Glomerular visceral epithelial cell (primary cell): ENCODE results near the gene DYTN.
A peak's percentile ranks its signal among the peaks of the same experiment; 100 is the strongest.

Source experiments
- DNase-seq: peaks from one replicate; pipeline ENCODE4 v3.0.0-alpha.2; 2016; ENCODE audit errors: extremely low spot score

Gene DYTN

DNA sequence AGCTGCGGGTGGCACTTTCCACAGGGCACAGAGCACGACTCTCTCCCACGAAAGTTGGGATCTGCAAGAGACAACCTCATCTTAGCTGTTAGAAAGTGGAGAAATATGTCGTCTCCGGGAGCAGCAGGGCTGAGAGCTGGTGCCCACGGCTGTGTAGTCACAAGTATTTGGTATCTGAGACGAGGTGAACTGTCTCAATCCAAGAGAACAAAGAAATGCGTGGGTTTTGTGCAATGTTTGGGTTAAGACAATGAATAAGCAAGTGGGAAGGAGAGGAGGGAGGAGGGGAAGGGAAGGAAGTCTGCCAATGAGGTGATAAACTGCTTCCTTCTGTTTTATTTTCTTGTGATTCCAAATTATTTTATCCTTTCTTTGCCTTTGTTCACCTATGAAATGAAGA, 18.0 kb downstream of the DYTN start:
- DNase-seq, result no peak

DNA sequence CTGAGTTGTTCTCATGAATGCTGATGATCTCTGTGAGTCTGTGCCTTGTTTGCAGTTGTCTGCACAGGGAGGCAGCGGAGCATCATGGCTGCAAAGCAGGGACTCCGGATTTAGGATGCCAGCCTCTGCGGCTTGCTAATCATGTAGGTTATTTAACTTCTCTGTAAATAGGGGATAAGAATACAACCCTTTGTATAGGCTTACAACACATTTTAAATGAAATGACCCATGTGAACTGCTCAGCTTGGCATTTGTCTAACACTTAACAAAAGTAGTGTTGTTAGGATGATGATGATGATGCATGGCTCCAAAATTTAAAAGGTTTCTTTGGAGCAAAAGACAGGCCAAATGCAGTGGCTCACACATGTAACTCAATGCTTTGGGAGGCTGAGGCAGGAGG, 19.4 kb downstream of the DYTN start:
- no peak for DNase-seq

DNA sequence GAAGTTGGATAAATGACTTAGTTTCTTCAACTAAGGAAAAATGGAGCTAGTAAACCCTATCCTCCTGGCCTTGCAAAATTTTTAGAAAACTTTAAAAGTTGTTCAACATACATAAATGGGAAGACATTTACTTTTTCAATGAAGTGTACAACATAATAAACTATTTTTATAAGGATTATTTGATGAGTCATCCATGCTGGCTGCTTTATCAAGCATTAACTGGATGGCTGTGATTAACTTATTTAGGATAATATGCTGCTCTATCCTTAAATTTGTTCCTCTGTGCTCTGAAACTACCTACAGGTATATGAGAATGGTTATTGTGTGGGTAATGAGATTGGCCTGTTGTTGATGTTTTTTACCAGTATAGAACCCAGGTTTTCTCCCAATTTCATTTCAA, 21.3 kb downstream of the DYTN start:
- DNase-seq, result no peak

DNA sequence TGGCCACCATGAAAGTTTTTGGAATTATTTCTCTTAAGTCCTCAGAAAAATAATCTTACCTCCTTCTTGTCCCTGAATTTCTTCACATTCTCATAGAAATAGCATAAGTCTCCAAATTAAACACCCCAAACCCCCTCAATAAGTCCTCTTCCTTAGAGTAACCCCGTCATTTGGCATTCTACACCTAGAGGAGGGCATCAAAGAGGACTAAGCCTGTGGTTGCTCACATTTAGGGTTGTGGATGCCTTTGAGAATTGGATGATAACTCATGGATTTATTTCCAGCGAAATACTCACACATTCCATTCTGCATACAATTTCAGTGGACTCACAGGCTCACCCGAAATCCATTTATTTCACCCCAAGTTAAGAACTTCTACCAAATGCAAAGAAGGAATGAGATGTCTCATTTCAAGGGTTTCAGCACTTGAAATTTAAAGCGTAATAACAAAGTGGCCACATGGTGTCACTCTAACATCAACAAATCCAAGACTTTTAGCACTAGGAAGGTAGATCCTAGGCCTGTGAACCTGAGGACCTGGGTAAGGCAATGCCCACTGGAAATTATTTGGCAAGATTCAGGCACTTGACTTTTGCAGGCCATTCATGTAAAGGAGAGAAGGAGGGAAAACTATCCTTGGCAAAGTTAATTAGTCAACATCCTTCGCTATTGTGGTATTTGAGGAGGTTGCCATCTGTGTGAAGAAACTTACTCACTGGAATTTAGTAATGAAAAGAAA, 24.6 kb downstream of the DYTN start:
- DNase-seq, result peak; percentile 64

DNA sequence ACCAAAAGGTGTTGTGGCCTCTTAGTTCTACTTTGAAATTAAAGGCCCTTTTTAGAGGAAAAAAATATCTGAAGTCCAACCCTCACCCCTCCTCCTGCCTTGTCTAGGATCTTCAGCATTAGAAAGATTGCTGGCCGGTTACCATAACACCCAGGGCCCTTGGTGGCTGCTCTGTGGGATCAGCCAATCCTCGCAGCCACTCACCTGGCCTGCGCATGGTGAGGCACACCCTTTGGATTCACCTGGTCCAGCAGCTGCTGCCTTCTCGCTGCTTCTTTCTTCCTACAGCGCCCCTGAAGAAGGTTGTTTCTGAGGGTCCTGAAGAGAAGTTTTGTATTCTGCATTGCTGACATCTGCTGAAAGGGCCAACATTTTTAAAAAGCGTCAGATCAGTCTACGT, 25.2 kb downstream of the DYTN start:
- no peak for DNase-seq

DNA sequence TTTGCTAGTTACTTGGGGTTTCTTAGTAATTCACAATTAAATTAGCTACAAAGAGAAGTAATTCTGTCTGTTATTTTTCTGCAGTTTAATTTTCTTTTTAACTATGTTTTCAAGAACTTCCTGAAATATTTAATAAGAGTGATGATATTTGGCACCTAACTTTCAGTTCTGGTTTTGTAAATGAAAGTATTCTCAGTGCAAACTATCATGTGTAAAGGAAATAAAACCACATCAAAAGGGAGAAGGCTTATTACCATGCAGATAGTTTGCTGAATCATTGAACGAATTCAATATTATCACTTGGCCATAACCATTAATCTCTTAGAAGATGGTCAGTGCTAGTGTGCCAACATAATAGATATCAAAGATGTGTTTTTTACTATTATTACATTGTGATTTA, 29.2 kb downstream of the DYTN start:
- no peak for DNase-seq

DNA sequence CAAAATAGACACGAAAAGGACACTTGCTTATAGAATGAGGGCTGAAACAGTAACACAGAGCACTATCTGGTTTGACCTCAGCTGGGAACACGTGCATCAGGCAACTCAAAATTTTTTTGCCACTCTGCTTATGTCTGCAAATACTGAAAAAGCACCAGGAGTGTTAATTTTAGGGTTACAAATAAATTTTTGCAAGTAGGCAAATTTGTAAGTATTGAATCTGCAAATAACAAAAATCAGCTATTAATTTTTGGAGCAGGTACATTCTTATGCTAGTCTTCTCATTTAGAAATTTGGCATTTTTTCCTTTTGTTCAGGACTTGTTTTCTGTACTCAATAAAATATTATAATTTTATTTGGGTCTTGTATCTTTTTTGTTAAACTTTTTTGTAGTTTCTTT, 29.7 kb downstream of the DYTN start:
- no peak for DNase-seq

DNA sequence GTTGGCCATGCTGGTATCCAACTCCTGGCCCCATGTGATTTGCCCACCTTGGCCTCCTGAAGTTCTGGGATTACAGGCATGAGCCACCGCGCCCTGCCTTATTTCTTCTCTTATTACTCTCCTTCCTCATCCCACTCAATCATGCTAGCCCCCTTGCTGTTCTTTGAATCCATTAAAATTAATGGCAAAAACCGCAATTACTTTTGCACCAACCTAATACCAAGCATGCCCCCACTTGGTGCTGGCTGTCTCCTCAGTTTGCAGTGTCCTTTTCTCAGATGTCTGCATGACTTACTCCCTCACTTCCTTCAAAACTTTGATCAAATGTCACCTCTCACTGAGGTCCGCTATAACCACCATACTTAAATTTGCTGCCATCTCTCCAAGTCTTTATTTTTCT, 34.6 kb downstream of the DYTN start:
- no peak for DNase-seq

DNA sequence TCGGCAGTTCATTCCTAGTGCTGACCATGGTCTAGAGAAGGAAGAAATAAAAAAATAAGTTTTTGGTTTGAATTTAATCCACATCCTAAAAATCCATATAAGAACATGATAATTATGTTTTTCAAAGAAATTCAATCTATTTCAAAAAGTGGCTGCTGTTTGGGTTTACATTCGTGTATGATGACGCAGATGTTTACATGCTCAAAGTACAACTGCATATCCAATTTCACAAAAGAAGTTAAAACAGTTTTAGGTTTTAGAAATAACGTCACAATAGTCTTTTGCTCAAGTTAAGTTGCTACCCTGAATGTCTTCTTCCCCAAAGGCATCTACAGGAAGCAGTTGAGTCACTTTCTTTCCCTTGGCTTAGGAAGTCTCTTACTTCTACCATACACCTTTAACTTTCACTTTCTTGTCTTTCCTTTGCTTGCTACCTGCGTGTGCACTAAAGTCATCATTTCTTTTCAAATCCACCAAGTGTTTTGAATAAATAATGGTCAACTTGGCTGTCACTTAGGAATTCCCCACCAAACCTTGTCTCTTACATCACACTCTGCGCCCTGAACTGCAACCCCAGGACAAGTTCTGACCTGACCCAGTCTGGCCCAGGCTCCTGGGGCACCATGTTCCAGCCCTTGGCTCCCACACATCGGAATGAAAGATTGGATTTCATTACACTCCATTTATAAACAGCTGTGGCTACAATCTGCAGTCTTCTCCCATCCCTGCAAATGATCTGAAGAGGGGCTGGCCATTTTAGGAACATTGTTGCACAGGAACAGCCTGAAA, 47.5 kb downstream of the DYTN start:
- DNase-seq, result no peak

DNA sequence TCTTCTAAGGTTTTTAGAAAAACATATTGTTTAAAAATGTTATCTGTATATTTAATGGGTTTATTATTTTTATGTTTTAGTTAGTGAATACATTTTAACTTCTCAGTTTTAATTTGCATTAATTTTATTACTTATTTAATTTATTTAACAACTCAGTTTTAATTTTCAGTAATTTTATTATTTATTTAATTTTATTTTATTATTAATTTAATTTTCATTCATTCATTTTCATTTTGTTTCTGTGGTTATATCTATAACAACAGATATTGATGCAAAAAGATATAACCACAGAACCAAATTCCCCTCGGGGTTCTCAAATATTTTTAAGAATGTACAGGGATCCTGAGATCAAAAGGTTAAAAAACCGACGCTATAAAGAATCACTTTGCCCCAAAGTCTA, 52.9 kb downstream of the DYTN start:
- DNase-seq, result no peak

DNA sequence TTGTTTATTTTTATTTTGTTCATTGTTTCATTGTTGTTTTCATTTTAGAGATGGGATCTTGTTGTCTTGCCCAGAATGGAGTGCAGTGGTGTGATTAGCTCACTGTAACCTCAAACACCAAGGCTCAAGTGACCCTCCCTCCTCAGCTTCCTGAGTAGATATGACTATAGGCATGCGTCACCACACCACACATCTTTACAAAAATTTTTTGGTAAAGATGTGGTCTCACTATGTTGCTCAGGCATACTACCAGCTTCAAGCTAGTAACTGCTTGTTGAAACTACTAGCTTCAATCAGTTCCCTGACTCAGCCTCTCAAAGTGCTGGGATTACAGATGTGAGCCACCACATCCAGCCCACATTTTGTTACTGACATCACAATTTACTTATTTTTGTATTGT, 61.1 kb downstream of the DYTN start:
- DNase-seq, result no peak

DNA sequence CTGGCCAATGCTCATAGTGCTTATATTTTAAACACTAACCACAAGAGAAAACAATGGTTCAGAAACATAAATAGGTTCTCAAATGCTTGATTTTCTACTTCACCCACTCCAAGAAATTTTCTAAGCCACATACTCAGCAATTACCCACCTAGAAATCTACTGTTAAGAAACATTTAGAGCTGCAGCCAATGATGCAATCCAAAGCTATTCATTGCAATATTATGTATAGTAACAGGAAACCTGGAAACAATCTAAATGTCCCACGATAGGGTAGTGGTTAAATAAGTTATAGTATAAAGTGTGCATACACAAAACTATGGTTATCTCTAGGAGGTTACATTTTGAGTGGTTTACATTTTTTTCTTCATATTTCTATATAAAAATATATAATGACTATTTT, 70.2 kb downstream of the DYTN start:
- no peak for DNase-seq

DNA sequence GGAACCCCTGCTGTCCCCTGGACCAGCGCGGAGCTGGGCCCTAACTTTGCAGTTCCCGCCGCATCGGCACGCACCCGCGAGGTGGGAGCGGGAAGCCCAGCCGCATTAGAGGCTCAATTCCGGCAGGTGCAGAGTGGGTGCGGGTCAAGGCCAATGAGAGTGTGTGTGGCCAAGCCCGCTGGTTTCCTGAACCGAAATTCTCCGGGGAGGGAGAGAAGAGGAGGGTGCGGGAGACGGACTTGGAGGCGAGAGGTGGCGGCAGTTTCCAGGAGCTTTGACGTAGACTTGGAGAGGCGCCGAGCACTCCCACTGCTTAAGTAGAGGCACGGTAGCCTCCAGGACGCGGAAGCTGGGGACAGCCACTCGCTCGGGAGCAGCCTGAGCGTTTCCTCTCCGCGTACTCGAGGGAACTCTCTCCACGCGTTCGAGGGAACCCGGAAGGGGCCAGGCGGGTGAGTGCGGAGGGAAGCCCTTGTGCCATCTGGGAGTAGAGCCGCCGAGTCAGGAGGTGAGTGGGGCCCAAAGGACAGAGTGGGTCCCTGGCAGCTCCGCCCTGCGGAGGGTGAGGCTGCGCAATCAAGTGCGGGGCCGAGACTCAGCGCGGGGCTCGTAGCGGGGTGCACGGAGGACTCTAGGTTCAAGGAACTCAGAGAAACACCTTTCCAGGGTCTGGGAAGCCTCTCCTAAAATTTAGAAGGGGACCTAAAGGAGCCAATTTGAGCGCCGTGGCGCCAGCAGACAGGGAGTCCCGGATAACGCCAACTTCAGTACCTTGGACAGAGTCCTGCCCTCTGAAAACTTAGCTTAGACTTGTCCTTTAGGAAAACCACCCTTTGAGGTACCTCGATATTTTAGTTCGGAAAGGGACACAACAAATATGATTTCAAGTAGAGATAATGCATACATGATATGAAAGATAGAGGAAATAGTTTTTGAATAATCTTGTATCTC, 75.8 kb downstream of the DYTN start, which contains the start of gene FAM237A:
TSS of gene FAM237A (plus strand) at position 413 of the 951 bp plus-strand sequence. CDS start 1,750 bp downstream, outside the sequence.
- DNase-seq, result peak; percentile 57

DNA sequence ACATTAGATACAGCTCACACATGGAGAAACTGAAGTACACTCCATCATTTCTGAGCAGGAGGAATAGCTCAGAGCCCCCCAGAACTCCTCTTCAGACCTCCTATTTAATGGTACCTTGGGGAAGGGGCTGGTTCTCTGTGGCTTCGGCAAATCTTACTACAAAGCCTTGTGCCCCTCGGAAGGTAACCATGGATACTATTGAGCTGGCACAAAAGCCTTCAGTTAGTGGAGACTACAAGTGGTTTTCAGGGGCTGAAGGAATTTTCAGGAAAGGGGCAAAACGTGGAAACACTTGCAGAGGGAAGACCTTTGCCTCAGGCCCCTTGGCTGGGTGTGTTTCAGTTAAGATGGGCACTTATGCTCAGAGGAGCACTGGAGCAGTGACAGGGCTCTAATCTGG, 77.0 kb downstream of the DYTN start:
- no peak for DNase-seq

DNA sequence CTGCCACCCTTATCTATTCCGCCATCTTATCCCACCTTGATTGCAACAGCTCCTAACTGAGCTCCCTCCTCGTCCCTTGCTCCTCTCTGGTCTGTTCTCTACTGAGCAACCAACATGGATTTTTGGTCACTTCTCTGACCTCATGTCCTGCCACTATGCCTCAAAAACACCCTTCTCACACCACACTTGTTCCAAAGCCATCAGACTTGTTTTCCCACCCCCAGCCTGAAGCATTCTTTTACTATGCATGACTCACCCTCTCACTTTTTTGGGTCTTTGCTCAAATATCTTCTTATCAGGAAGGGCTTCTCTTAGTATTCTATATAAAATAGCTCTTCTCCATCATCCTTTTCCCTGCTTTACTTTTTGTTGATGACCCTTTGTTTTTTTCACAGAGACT, 78.6 kb downstream of the DYTN start:
- no peak for DNase-seq

DNA sequence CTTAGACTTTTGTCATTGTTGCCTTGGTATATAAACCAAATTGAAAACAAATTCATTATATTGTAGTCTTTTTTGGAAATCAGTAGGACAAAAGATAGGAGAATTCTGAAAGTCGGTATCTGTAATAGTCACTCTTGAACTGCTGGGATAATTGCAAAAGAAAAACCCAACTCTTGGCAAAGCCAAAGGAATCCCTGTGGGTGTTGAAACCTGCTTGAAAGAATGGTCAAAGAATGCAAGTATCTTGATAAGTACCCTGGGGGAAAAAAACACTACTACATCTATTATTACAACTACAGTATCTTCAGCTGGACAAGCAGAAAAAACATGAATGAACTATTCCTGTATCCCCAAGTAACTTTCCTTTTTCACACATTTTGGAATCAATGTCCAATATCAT, 83.2 kb downstream of the DYTN start:
- DNase-seq, result no peak

DNA sequence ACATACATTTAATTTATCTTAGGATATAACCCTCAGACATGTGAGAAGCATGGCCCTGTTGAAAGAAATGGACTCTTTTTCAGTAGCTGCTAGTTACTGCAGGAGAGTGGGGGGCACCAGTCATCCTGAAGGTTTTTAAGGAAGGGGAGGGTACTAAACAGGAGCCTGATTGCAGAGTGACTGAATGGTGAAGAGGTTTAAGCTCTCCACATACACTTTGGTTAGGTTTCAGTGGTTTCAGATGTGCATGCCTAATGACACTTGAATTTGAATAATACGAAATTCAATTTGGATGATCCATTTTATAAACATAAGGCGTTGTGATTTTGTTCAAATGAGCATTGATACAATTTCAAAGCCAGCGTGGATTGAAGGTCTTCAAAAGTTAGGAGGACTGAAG, 86.9 kb downstream of the DYTN start:
- DNase-seq, result no peak

DNA sequence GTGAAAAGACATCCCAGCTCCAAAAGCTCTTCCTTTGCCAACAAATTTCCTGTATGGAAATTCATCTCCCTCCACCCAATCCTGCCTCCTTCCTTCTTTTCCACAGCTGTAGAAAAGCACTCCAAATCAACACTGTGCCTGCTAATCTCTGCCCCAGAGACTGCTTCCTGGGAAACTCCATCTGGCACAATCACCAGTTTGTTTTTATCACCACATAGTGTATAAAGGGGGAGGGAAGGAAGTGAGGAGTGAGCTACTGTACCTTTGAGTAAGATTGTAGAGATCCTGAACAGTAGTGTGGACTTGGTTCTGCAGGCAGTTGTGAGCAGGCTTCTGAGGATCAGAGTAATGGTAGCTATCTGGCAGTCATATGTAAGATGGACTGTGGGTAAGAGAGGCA, 90.6 kb downstream of the DYTN start:
- no peak for DNase-seq

DNA sequence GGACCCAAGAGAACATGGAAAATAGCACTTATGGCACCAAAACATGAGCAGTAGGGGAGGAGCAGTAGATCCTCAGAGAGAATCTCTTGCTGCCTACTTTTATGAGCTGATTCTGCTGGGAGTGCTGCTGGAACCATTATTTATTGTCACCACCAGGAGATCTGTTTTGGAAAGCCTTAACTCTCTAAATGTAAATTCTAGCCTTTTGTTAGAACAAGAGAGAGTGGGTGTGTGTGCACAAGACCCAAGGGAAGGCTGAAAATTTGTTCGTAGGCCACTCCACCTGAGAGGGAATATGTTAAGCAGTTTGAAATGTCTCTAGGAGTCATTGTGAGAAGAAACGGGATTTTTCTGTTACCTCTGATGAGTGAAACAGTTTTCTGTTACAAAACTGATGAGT, 92.1 kb downstream of the DYTN start:
- DNase-seq, result no peak

DNA sequence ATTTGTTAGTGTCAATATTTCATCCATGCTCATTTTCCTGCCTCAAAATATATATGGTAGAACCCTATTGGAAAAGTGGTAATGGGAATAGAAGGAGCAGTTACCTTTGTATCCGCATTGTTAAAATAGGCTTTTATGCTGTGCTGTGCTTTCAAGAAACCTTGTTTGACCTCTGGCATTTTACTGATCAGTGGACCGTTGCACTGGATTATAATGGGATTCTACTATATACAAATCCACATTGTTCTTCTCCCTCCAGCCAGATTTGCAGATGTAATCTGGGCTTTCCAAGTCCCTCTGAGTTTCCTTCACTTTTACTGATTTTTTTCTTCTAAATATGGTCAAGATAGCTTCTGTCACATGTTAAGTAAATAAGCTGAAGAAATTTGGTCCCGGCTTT, 99.2 kb downstream of the DYTN start:
- DNase-seq, result no peak

DNA sequence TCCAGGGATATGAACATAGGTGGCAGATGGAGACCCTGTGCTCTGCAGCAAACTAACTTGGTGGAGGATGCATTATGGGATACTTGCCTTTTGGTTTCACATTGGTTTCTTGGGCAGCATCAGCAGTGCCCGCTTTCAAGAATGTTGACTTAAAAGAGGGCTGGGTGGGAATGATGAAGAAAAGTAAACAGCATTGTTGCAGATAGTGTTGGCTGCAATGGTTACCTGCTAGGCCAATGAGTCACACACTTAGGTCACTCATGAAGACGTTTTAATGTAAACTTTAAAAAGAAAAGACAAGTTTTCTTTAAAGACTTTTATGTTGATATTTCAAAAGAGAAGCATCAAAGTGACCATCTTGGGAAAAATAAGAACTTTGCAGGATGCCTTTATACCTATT, 102.0 kb downstream of the DYTN start:
- DNase-seq, result no peak

DNA sequence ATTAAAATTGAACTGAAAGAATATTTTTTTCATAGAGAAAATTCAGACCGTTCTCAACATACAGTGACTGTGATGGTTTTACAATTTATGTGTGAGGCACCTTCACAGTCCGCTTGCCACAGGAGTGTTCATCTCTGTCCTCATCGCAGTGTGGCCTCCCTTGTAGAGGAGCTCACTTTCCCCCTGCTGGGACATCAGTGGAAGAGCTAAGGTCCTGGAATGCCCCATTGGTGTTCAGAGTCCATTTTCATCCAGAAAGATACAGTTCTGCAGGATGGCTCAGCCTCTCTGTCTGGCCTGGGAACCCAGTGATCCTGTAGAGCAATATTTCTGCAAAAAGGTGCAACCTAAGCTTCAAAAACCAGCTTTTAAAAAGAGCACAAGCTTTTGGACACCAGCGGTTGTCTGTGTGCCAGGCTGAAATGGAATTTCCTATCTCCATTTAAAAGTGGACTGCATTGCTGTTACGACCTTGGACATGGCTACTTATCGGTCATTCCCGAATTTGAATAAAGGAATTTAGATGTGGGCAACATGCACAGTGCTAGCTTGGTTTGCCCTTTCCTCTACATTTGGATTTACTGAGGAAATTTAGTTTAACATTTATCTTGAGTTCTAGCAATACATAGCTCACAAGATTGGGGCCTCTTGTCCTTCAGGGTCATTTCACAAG, 102.6 kb downstream of the DYTN start:
- DNase-seq, result no peak
